Fibroblast of gingiva (primary cell): ENCODE results near the gene FAM156A.
"Not testable (repeated sequence)": the region's sequence is repeated elsewhere in the genome, so short reads cannot be mapped to it uniquely, and the experiment has no call there.

Experiments used
- DNase-seq: peaks from one replicate; pipeline ENCODE4 v3.0.0-alpha.2; 2011; ENCODE audit warnings: low read depth

Gene FAM156A

DNA sequence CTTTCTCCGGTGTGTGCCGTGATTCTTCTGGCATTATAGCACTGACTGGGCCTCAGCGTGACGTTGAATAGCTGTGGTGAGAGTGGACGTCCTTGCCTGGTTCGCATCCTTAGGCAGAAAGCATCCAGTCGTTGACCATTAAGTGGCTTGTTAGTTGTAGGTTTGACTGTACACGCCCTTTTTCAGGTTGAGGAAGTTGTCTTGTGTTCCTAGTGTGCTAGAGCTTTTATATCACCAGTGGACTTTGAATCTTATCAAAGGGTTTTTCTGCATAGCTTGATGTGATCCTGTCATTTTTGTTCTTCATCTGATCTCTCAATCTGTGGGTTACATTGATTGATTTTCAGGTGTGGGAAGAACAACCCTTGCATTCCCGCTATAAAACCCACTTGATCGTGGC is 52.8 kb downstream of the FAM156A start:
- DNase-seq = not testable (repeated sequence)
